Activated T-helper 17 cell treated with anti-CD3 and anti-CD28 coated beads, Interleukin-2, amount 50 U/mL, for 72 hours (primary cell): Measurements from ENCODE around the gene MRPS35. TPM values are rescaled to one million over a fixed set of nuclear protein-coding genes. Genes with fewer than 3 reads are reported as not detected.

Experiments used
- ATAC-seq: fragments of 150-1000 bp; cut with Tn5 transposase; replicated peaks from 2 replicates; pipeline ENCODE4 v1.10.0; 2021; ENCODE audit warnings: mild to moderate bottlenecking, moderate library complexity
- H3K27ac Mint-ChIP-seq: one replicate; pipeline ENCODE4 v1.8.0; 2022; ENCODE audit warnings: mixed read lengths
- H3K27me3 Mint-ChIP-seq: one replicate; pipeline ENCODE4 v1.8.0; 2022; ENCODE audit warnings: mixed read lengths
- H3K36me3 Mint-ChIP-seq: one replicate; pipeline ENCODE4 v1.8.0; 2022; ENCODE audit warnings: low read depth, mild to moderate bottlenecking, mixed read lengths
- H3K4me1 Mint-ChIP-seq: one replicate; pipeline ENCODE4 v1.8.0; 2022; ENCODE audit warnings: mixed read lengths
- H3K4me3 Mint-ChIP-seq: one replicate; pipeline ENCODE4 v1.8.0; 2022; ENCODE audit warnings: mild to moderate bottlenecking, mixed read lengths
- H3K9me3 Mint-ChIP-seq: one replicate; pipeline ENCODE4 v1.8.0; 2022; ENCODE audit warnings: mixed read lengths
- total RNA-seq, 2 donors: library from RNA; stranded (reverse); gene quantifications; one replicate each; pipeline ENCODE4 v1.2.3, GENCODE V29; 2022

Gene MRPS35
- total RNA-seq, 2 donors from 2014 or later = 33.9 to 54.0 TPM

GRCh38 chr12:27800819-27801218 lies 90.2 kb downstream of the MRPS35 start:
- Mint-ChIP-seq H3K36me3 (peaks cover 45% of the 10 kb centered on the region), H3K27me3 (peaks cover under 1% of the 10 kb centered on the region), H3K4me3 (peak overlapping the region; percentile 31), H3K4me1 (peaks cover 25% of the 10 kb centered on the region), H3K9me3 (no peaks in the 10 kb centered on the region), H3K27ac (peak overlapping the region; percentile 63)
- ATAC-seq = peak; percentile 38

- Mint-ChIP-seq H3K4me1 (peaks cover 31% of the 10 kb centered on the region), H3K9me3 (no peaks in the 10 kb centered on the region), H3K27me3 (peaks cover 6% of the 10 kb centered on the region), H3K4me3 (peak overlapping the region; percentile 31), H3K27ac (peak overlapping the region; percentile 63), H3K36me3 (peaks cover 37% of the 10 kb centered on the region)
- ATAC-seq = peak; percentile 20
Measured at GRCh38 chr12:27801630-27802029, 91.0 kb downstream of the MRPS35 start.

DNA sequence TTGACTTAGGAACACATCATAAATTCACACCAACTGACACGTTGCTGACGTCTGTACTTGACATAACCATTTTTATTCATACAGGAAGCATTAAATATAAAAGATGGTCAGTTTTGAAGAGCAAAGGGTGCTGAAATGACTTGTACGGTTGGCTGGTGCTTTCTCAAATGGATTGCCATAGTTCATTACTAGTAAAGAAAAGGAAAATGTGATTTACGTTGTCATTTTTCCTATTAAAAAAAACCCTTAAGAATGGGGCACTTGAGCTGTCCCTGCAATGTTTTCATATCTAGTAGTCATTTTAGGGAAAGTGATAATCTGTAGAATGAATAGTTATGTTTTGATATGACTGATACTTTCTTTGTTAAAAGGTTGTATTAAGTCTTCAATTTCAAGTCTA lies 91.9 kb downstream of the MRPS35 start:
- Mint-ChIP-seq H3K27me3 (peaks cover 6% of the 10 kb centered on the region), H3K4me3 (peak overlapping the region; percentile 20), H3K27ac (peak overlapping the region; percentile 63), H3K9me3 (no peaks in the 10 kb centered on the region), H3K4me1 (peaks cover 37% of the 10 kb centered on the region), H3K36me3 (peaks cover 29% of the 10 kb centered on the region)
- ATAC-seq = peak; percentile 72

DNA sequence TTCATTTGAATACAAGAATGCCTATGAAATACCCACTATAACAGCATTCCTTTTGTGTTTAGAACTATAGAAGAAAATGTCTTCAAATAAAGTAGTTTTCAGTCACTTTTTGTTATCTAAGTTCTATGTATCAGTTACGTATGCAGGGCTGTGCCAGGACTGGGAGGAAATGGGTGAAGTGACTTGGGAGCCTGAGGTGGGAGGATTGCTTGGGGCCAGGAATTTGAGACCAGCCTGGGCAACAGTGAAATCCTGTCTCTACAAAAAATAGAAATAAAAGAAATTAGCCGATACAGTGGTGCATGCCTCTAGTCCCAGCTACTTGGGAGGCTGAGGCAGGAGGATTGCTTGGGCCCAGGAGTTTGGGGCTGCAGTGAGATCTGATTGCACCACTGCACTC lies 92.3 kb downstream of the MRPS35 start:
- ATAC-seq = no peak
- H3K27ac Mint-ChIP-seq = peak overlapping the region; percentile 63
- H3K36me3 Mint-ChIP-seq = peaks cover 24% of the 10 kb centered on the region
- no peaks in the 10 kb centered on the region for H3K9me3 Mint-ChIP-seq
- H3K4me3 Mint-ChIP-seq = peak overlapping the region; percentile 20
- peaks cover 37% of the 10 kb centered on the region for H3K4me1 Mint-ChIP-seq
- H3K27me3 Mint-ChIP-seq = peaks cover 6% of the 10 kb centered on the region

DNA sequence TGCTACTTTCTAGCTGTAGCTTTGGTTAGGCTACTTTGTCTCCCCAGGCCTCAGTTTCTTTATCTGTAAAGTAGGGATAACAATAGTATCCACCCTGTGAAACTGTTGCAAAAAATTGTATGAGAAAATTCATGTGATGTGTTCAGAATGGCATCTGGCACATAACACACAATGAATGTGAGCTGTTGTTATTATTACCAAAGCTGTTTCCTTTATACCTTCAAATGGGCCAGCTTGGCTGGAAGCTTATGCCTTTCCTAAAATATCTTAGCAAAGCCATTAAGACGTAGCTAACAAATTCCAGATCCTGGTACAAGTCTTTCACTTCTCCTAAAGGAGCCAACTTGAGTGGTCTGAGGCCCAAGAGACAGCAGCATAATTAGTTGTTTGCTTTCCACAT lies 94.6 kb downstream of the MRPS35 start:
- Mint-ChIP-seq H3K27ac (no peak overlapping the region), H3K27me3 (peaks cover 6% of the 10 kb centered on the region), H3K4me3 (no peak overlapping the region), H3K4me1 (peaks cover 36% of the 10 kb centered on the region), H3K36me3 (peaks cover 7% of the 10 kb centered on the region), H3K9me3 (no peaks in the 10 kb centered on the region)
- ATAC-seq = no peak

Other genes with a start within 250 kb of the MRPS35 start
- 10 to 100 TPM; 13.8 to 21.8 TPM for gene PPFIBP1, start 186.6 kb upstream of the MRPS35 start, total RNA-seq
- gene REP15, start 14.4 kb upstream of the MRPS35 start, total RNA-seq = under 1 TPM in 1 of 2 donors, not detected in 1; 0.24 TPM
- gene KLHL42, start 69.4 kb downstream of the MRPS35 start, total RNA-seq = 10 to 100 TPM in 1 of 2 donors, 1 to 10 TPM in 1; 9.6 to 12.2 TPM
- not detected for gene MANSC4, start 69.4 kb downstream of the MRPS35 start, total RNA-seq